ENCODE measurements around the gene PUS10.

The PUS10 gene

GRCh38 chr2:61017556-61018317, at the start of gene PUS10, which contains the start of gene PEX13:
Gene PUS10, minus strand, starts transcription at chr2:61018255. Its CDS starts 6,365 bp downstream, at chr2:61011890.
Gene PEX13, plus strand, starts transcription at chr2:61017720. Its CDS starts 40 bp downstream, at chr2:61017760.
- peak; percentile 88 for DNase-seq (ENCODE audit: low read depth)
- H3K4me3 ChIP-seq (ENCODE audit: low read depth, low read length): peak within 1 kb of the TSS; percentile 89
- TF ChIP-seq MYC (IDR thresholded peaks at IDR 0.05; ENCODE audit: low read depth, low read length) (no peak; the same call in 1 of the 2 replicates), POLR2A (IDR thresholded peaks at IDR 0.05; ENCODE audit: extremely low read depth, insufficient read length) (peak; percentile 64)
- TF ChIP-seq, protein P1, sequence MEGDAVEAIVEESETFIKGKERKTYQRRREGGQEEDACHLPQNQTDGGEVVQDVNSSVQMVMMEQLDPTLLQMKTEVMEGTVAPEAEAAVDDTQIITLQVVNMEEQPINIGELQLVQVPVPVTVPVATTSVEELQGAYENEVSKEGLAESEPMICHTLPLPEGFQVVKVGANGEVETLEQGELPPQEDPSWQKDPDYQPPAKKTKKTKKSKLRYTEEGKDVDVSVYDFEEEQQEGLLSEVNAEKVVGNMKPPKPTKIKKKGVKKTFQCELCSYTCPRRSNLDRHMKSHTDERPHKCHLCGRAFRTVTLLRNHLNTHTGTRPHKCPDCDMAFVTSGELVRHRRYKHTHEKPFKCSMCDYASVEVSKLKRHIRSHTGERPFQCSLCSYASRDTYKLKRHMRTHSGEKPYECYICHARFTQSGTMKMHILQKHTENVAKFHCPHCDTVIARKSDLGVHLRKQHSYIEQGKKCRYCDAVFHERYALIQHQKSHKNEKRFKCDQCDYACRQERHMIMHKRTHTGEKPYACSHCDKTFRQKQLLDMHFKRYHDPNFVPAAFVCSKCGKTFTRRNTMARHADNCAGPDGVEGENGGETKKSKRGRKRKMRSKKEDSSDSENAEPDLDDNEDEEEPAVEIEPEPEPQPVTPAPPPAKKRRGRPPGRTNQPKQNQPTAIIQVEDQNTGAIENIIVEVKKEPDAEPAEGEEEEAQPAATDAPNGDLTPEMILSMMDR (IDR thresholded peaks at IDR 0.05; ENCODE audit: low read depth, low read length): no peak
- TF ChIP-seq, protein P2, sequence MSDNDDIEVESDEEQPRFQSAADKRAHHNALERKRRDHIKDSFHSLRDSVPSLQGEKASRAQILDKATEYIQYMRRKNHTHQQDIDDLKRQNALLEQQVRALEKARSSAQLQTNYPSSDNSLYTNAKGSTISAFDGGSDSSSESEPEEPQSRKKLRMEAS (IDR thresholded peaks at IDR 0.05; ENCODE audit: low read depth, low read length): 0 out of 2 replicates have a peak, but pooled peaks have one; percentile 16

DNA sequence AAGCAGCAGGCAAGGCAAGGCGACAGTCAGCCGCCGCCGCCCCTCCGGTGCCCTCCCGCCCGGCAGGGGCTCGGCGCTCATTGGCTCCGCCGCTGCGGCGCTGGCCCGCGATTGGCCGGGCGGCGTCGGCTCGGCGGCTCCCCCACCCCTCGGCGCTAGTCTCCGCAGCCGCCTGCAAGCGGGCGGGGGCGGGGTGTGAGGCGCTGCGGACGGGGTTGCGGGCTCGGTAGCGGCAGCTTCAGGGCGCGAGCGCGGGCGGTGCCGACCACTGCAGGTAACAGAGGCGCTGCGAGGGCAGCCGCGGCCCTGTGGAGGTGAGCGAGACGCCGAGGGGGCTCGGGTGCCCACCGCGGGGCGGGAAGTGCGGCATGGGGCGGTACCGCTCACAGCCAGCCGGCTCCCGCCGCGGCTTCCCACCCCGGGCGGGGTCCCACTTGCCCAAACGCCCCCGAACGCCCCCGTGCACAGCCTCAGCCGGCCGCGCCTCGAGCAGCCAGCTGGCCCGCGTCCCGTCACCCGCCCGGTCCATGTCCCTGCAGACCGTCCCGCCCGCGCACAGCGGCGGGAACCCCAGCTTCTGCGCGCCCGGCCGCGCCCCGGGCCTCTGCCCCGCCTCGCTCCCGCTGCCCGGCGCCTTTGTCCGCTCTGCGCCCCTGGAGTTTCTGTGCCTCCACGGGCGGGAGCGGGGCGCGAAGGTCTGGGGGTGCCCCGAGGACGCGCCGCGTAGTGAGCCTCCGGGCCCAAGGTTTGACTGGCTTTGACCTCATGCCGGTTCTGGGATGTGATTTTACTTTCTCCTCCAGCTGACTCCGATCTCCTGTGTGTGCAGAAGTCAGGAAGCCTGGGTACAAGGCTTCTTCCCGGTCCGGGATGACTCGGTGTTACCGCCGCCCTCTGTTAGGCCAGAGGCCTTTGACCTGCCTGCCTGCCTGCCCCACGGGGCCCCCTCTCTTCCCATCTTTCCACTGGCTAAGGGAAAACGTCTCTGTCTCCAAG, 48.0 kb upstream of the PUS10 start, which contains the start of gene SANBR:
Gene SANBR, plus strand, starts transcription at position 158 of the 996 bp plus-strand sequence. CDS start 4,480 bp downstream, outside the sequence.
- peak within 1 kb of the TSS; percentile 74 for H3K4me3 ChIP-seq (ENCODE audit: low read depth, low read length)
- TF ChIP-seq, protein P1 (IDR thresholded peaks at IDR 0.05; ENCODE audit: low read depth, low read length): no peak
- TF ChIP-seq POLR2A (IDR thresholded peaks at IDR 0.05; ENCODE audit: extremely low read depth, insufficient read length): peak; percentile 41
- TF ChIP-seq, protein P2 (IDR thresholded peaks at IDR 0.05; ENCODE audit: low read depth, low read length): peak; percentile 48
- TF ChIP-seq MYC (IDR thresholded peaks at IDR 0.05; ENCODE audit: low read depth, low read length): peak; percentile 24; the same call in 1 of the 2 replicates
- DNase-seq (ENCODE audit: low read depth): peak; percentile 95

GRCh38 chr2:61059382-61059781, 41.3 kb upstream of the PUS10 start:
- DNase-seq (ENCODE audit: low read depth): no peak
- TF ChIP-seq MYC (IDR thresholded peaks at IDR 0.05; ENCODE audit: low read depth, low read length): no peak
- no peak for TF ChIP-seq POLR2A (IDR thresholded peaks at IDR 0.05; ENCODE audit: extremely low read depth, insufficient read length)
- TF ChIP-seq, protein P1 (IDR thresholded peaks at IDR 0.05; ENCODE audit: low read depth, low read length): no peak
- TF ChIP-seq, protein P2 (IDR thresholded peaks at IDR 0.05; ENCODE audit: low read depth, low read length): no peak
- no peak overlapping the region for H3K4me3 ChIP-seq (ENCODE audit: low read depth, low read length)

DNA sequence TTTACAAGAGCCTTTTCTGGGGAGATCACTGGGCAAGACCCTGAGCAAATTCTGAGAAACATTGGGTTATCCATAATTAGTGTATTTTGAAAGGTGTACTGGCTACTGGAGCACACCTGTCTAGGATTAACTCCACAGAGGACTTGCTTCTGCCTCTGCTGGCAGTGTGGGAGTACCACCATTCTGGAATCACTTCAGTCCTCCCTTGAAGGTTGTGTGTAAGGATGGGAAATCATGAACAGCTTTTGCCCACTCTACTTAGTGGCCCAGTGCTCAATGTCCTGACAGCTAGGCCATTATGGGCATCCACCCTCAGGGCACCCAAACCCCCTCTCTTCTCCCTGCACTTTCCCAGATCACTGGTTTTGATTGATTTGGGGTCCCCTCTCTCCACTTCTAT, 39.5 kb upstream of the PUS10 start:
- no peak for DNase-seq (ENCODE audit: low read depth)
- TF ChIP-seq MYC (IDR thresholded peaks at IDR 0.05; ENCODE audit: low read depth, low read length): no peak
- TF ChIP-seq, protein P1 (IDR thresholded peaks at IDR 0.05; ENCODE audit: low read depth, low read length): no peak
- TF ChIP-seq POLR2A (IDR thresholded peaks at IDR 0.05; ENCODE audit: extremely low read depth, insufficient read length): no peak
- TF ChIP-seq, protein P2 (IDR thresholded peaks at IDR 0.05; ENCODE audit: low read depth, low read length): no peak
- H3K4me3 ChIP-seq (ENCODE audit: low read depth, low read length): no peak overlapping the region

GRCh38 chr2:61055557-61055956, 37.5 kb upstream of the PUS10 start:
- TF ChIP-seq POLR2A (IDR thresholded peaks at IDR 0.05; ENCODE audit: extremely low read depth, insufficient read length) (no peak), MYC (IDR thresholded peaks at IDR 0.05; ENCODE audit: low read depth, low read length) (no peak)
- TF ChIP-seq, protein P1 (IDR thresholded peaks at IDR 0.05; ENCODE audit: low read depth, low read length): no peak
- TF ChIP-seq, protein P2 (IDR thresholded peaks at IDR 0.05; ENCODE audit: low read depth, low read length): no peak
- H3K4me3 ChIP-seq (ENCODE audit: low read depth, low read length): no peak overlapping the region
- DNase-seq (ENCODE audit: low read depth): no peak

Measured in NB4 (cell line).